Panc1 (cell line): Measurements from ENCODE around the gene MEA1. TPM values are rescaled to one million over a fixed set of nuclear protein-coding genes. Genes with fewer than 3 reads are reported as not detected.

Experiments
- ATAC-seq: fragments of 200-7000 bp; cut with Tn5 transposase; 2 replicates; pipeline ENCODE4 v1.9.1; 2020; ENCODE audit warnings: mild to moderate bottlenecking, moderate library complexity
- BruUV-seq: library from RNA; stranded (reverse); fragments of 400-500 nt; replicated peaks from 2 replicates; lab custom pipeline; 2021; lab: Mats Ljungman, UMichigan
- CTCF ChIA-PET: fragments of 300-600 bp; sonication (Branson Sonifier 250); formaldehyde crosslinking; loops from one replicate; lab custom pipeline; 2022; ENCODE audit warnings: antibody characterized with exemption; lab: Charles Lee
- POLR2A ChIA-PET: fragments of 300-600 bp; sonication (Branson Sonifier 250); formaldehyde crosslinking; loops from one replicate; lab custom pipeline; 2022; ENCODE audit warnings: antibody characterized with exemption; lab: Charles Lee
- DNase-seq: peaks from one replicate; pipeline ENCODE4 v3.0.0-alpha.2; 2010; ENCODE audit warnings: low read depth, low spot score
- H3K27ac ChIP-seq: 2 replicates; pipeline ENCODE4 v1.5.1; 2011; ENCODE audit warnings: mild to moderate bottlenecking, low read length, inconsistent platforms
- H3K27me3 ChIP-seq: fragments of 200-500 bp; sonication (Bioruptor generic); 2 replicates; pipeline ENCODE4 v1.6.0; 2014; ENCODE audit warnings: low read length, inconsistent platforms; ENCODE audit not compliant: control insufficient read depth, insufficient read depth
- H3K36me3 ChIP-seq: fragments of 200-500 bp; sonication (Bioruptor generic); 2 replicates; pipeline ENCODE4 v1.5.1; 2014; ENCODE audit warnings: inconsistent platforms, mild to moderate bottlenecking, low read length, moderate library complexity; ENCODE audit not compliant: control insufficient read depth, insufficient read depth
- H3K4me1 ChIP-seq: 2 replicates; pipeline ENCODE4 v1.5.1; 2011; ENCODE audit warnings: inconsistent platforms, mild to moderate bottlenecking, low read length, moderate library complexity; ENCODE audit not compliant: control insufficient read depth, insufficient read depth
- H3K4me3 ChIP-seq, 2 experiments: 2 replicates each; pipeline ENCODE4 v1.5.1; 2011 to 2012; ENCODE audit warnings: low read depth in 2 of 2, low read length in 2 of 2, mild to moderate bottlenecking in 2 of 2, inconsistent platforms in 1 of 2, moderate library complexity in 1 of 2
- H3K9me3 ChIP-seq: fragments of 200-500 bp; sonication (Bioruptor generic); 2 replicates; pipeline ENCODE4 v1.5.1; 2014; ENCODE audit warnings: low read depth, mild to moderate bottlenecking, inconsistent platforms, low read length, moderate library complexity; ENCODE audit not compliant: control insufficient read depth, insufficient read depth
- CTCF ChIP-seq: fragments of 450-650 bp; IDR thresholded peaks from 2 replicates; pipeline ENCODE4 v1.5.1; 2017; ENCODE audit warnings: mild to moderate bottlenecking
- POLR2AphosphoS5 ChIP-seq: IDR thresholded peaks from 2 replicates; pipeline ENCODE4 v1.6.1; 2012; ENCODE audit warnings: mild to moderate bottlenecking, low read depth, low read length, moderate library complexity
- REST ChIP-seq, 2 experiments: IDR thresholded peaks; 2 replicates each; pipeline ENCODE4 v1.6.1; 2011 to 2012; ENCODE audit warnings: low read depth in 2 of 2, control low read depth in 1 of 2, low read length in 1 of 2, mild to moderate bottlenecking in 1 of 2, moderate library complexity in 1 of 2; ENCODE audit not compliant: insufficient read depth in 1 of 2
- SIN3A ChIP-seq: IDR thresholded peaks from 2 replicates; pipeline ENCODE4 v1.6.1; 2012; ENCODE audit warnings: low read depth, mild to moderate bottlenecking, low read length, moderate library complexity, borderline replicate concordance; ENCODE audit not compliant: insufficient read depth
- TCF7L2 ChIP-seq: IDR thresholded peaks from 2 replicates; pipeline ENCODE4 v1.6.1; 2011; ENCODE audit warnings: mild to moderate bottlenecking, low read depth, low read length, inconsistent platforms
- in situ Hi-C: cut with HindIII; loops from 2 replicates; pipeline ENCODE4 v1.10.0; 2016; ENCODE audit warnings: low sequenced_read_pairs, low pct_unique_long_range_greater_than_20kb
- intact Hi-C: fragments of 100-400 bp; cut with micrococcal nuclease; formaldehyde crosslinking; loops from one replicate; pipeline ENCODE4 v1.10.0; 2022; ENCODE audit not compliant: unreplicated experiment
- total RNA-seq: library from RNA; stranded (reverse); gene quantifications from one replicate; pipeline ENCODE4 v1.2.1, GENCODE V29; 2021; ENCODE audit not compliant: unreplicated experiment

The MEA1 gene
- total RNA-seq, 1 experiment from 2014 or later: 111 TPM

DNA sequence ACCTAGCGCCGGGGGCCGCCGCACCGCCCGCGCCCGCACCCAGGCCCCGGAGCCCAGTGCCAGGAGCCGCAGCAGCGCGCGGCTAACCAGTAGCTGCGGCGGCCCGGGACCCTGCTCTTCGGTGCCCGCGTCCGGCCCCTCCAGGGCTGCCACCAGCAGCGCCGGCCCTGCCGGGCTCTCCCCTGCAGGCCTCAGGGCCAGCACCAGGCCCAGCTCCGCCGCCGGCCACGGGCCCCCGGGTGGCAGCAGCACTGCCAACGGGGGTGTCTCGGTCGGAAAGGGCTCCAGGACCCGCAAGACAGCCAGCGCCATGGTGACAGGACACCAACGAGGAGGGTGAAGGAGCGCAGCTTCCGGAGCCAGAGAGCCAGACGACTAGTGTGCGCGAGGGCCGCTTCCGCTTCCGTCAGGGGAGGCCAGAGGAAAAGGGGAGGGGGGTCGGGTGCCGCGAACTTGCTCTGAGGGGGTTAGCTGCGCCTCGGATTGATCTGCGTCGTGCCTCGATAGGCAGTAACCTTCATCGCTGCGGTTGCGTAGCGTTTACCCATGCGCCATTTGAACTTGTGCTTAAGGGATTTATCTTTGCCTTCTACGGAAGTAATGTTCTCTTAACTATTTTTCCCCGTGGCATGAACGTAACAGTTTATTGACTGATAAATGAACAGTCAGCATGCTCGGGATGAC lies 34.8 kb downstream of the MEA1 start, which contains the start of gene PEX6:
Gene PEX6, minus strand, starts transcription at position 343 of the 684 bp plus-strand sequence. Its CDS starts 31 bp downstream, at position 312.
- peak within 1 kb of the TSS; percentile 72 to 81 for H3K4me3 ChIP-seq
- intact Hi-C loops: no loop called here
- no peak for TF ChIP-seq CTCF
- TF ChIP-seq SIN3A: peak; percentile 81; the same call in 1 of the 2 replicates
- TF ChIP-seq POLR2AphosphoS5: peak; percentile 94
- 0 out of 4 replicates have a peak, but pooled peaks of 1 of the 2 experiments have one; percentile 27 for TF ChIP-seq REST (IDR thresholded peaks at IDR 0.05; ENCODE audit: insufficient read depth in 1 of 2, low read depth in 2 of 2, low read length in 1 of 2)
- peak; percentile 27; the same call in 1 of the 2 replicates for TF ChIP-seq TCF7L2

GRCh38 chr6:42978487-42978838 lies 35.3 kb downstream of the MEA1 start:
- Histone ChIP-seq H3K27me3 (no peaks in the 10 kb centered on the region), H3K4me1 (peaks cover 13% of the 10 kb centered on the region; the same call in 1 of the 2 replicates), H3K36me3 (no peaks in the 10 kb centered on the region), H3K27ac (peak overlapping the region; percentile 88), H3K9me3 (no peaks in the 10 kb centered on the region), H3K4me3 (peak overlapping the region; percentile 72 to 81)
- ATAC-seq (peak; percentile 28), DNase-seq (no peak)
- POLR2A ChIA-PET: interaction anchor here (0.6 to 0.7 kb wide), 4 partner anchors 21 to 1217 kb away, joined by 3 to 8 read pairs (median 4); partner anchors contain the start of gene KLHDC3
- BruUV-seq: no TSS peak
- TF ChIP-seq SIN3A: no peak
- TF ChIP-seq TCF7L2: no peak
- no peak for TF ChIP-seq POLR2AphosphoS5
- TF ChIP-seq REST (IDR thresholded peaks at IDR 0.05; ENCODE audit: insufficient read depth in 1 of 2, low read depth in 2 of 2, low read length in 1 of 2): no peak
- CTCF ChIA-PET: no interaction called here
- in situ Hi-C loops (no loop called here), intact Hi-C loops (no loop called here)

More for the DNA sequence above, 34.8 kb downstream of the MEA1 start, which contains the start of gene PEX6:
- peak; percentile 95 for ATAC-seq
- H3K4me1 ChIP-seq: peaks cover 15% of the 10 kb centered on the region; the same call in 1 of the 2 replicates
- in situ Hi-C loops: no loop called here
- no TSS peak for BruUV-seq
- ChIA-PET CTCF (no interaction called here), POLR2A (interaction anchor here (0.5 to 0.7 kb wide), 5 partner anchors 21 to 1217 kb away, joined by 3 to 8 read pairs (median 5); partner anchors contain the start of gene RPL7L1)
- DNase-seq: peak; percentile 51
- H3K27me3 ChIP-seq: no peaks in the 10 kb centered on the region
- H3K9me3 ChIP-seq: no peaks in the 10 kb centered on the region
- no peaks in the 10 kb centered on the region for H3K36me3 ChIP-seq
- peak within 1 kb of the TSS; percentile 91 for H3K27ac ChIP-seq
